K562 (cell line): ENCODE data around the gene RHEBL1. TPM values are rescaled to one million over a fixed set of nuclear protein-coding genes. Genes with fewer than 3 reads are reported as not detected.

ENCODE experiments used
- FOXJ2 ChIP-seq: fragments of 200-800 bp; sonication (Bioruptor generic); IDR thresholded peaks from 2 replicates; pipeline ENCODE4 v1.6.1; 2016; ENCODE audit warnings: missing genetic modification characterization, missing compliant biosample characterization
- FOXO4 ChIP-seq: fragments of 450-650 bp; formaldehyde crosslinking; IDR thresholded peaks from 2 replicates; pipeline ENCODE4 v1.4.0; 2020; ENCODE audit warnings: mild to moderate bottlenecking, moderate library complexity
- KAT2B ChIP-seq: IDR thresholded peaks from one replicate; pipeline ENCODE4 v1.6.1; 2012; ENCODE audit warnings: low read depth, mild to moderate bottlenecking, control low read depth, inconsistent platforms, low read length, moderate library complexity
- MBD2 ChIP-seq: sonication (generic); IDR thresholded peaks from 2 replicates; pipeline ENCODE4 v1.6.1; 2016; ENCODE audit warnings: low read depth, borderline replicate concordance
- NCOR1 ChIP-seq: fragments of 450-650 bp; IDR thresholded peaks from 2 replicates; pipeline ENCODE4 v1.6.1; 2016; ENCODE audit warnings: mild to moderate bottlenecking, moderate library complexity
- PBX2 ChIP-seq, 2 experiments: IDR thresholded peaks in 1 of 2; conservative IDR thresholded peaks in 1 of 2; 2 replicates each; pipeline ENCODE4 v1.6.1; 2016; ENCODE audit warnings: low read depth in 2 of 2, mild to moderate bottlenecking in 1 of 2, missing compliant biosample characterization in 1 of 2, missing genetic modification characterization in 1 of 2, moderate library complexity in 1 of 2
- THAP7 ChIP-seq: fragments of 250-450 bp; sonication (Bioruptor Pico); IDR thresholded peaks from 2 replicates; pipeline ENCODE4 v1.5.0; 2021
- ZBTB9 ChIP-seq: fragments of 450-650 bp; formaldehyde crosslinking; IDR thresholded peaks from 2 replicates; pipeline ENCODE4 v1.4.0; 2020; ENCODE audit warnings: mild to moderate bottlenecking, moderate library complexity
- ZC3H11A ChIP-seq: IDR thresholded peaks from 2 replicates; pipeline ENCODE4 v1.6.1; 2012; ENCODE audit warnings: low read depth, low read length, improper control_type of control experiment
- ZNF239 ChIP-seq: fragments of 250-450 bp; sonication (Bioruptor Pico); IDR thresholded peaks from 2 replicates; pipeline ENCODE4 v1.4.0; 2020; ENCODE audit warnings: mild to moderate bottlenecking
- ZNF785 ChIP-seq: fragments of 250-450 bp; sonication (Bioruptor Pico); IDR thresholded peaks from 2 replicates; pipeline ENCODE4 v1.4.0; 2020; ENCODE audit warnings: mild to moderate bottlenecking
- polyA plus RNA-seq, 8 experiments: library from polyadenylated mRNA; depleted of rRNA in 4 of 8; stranded (reverse) in 5 of 8; unstranded in 3 of 8; fragments of >200 nt; fragmentation: Nextera tagmentation in 2 of 8; fragmentation: Illumina TruSeq in 1 of 8; extraction: Ambion mirVana in 2 of 8; extraction: Trizol in 1 of 8; gene quantifications; 2 replicates each; pipeline versions ENCODE4 v1.2.1 to v1.2.3, GENCODE V29; 2011 to 2014; ENCODE audit warnings: inconsistent platforms in 1 of 8, missing spikeins in 1 of 8
- total RNA-seq, 7 experiments: library from RNA; depleted of rRNA in 6 of 7; stranded (reverse); fragments of >200 nt in 6 of 7; fragmentation: Illumina TruSeq in 2 of 7; extraction: Trizol in 2 of 7; gene quantifications; 2 replicates each; pipeline versions ENCODE4 v1.2.1 to v1.2.3, GENCODE V29; 2011 to 2021; ENCODE audit warnings: low replicate concordance in 1 of 7
- TF ChIP-seq, protein P1 (sequence below): fragments of 450-650 bp; IDR thresholded peaks from one replicate; pipeline ENCODE4 v1.6.1; 2018; ENCODE audit warnings: mild to moderate bottlenecking, moderate library complexity; ENCODE audit not compliant: partially characterized antibody
- TF ChIP-seq, protein P2 (sequence below): fragments of 200-800 bp; sonication (Bioruptor generic); IDR thresholded peaks from 2 replicates; pipeline ENCODE4 v1.6.1; 2017; ENCODE audit warnings: missing genetic modification characterization, missing compliant biosample characterization
- TF ChIP-seq, protein P3 (sequence below): fragments of 450-650 bp; IDR thresholded peaks from 2 replicates; pipeline ENCODE4 v1.6.1; 2016; ENCODE audit warnings: borderline replicate concordance

RHEBL1 gene
- total and polyA plus RNA-seq, 9 of the 15 experiments (the other 6 are each of a cell fraction or from before 2014, with no cell fraction given) = 4.3 to 36.1 (median 8.2) TPM

DNA sequence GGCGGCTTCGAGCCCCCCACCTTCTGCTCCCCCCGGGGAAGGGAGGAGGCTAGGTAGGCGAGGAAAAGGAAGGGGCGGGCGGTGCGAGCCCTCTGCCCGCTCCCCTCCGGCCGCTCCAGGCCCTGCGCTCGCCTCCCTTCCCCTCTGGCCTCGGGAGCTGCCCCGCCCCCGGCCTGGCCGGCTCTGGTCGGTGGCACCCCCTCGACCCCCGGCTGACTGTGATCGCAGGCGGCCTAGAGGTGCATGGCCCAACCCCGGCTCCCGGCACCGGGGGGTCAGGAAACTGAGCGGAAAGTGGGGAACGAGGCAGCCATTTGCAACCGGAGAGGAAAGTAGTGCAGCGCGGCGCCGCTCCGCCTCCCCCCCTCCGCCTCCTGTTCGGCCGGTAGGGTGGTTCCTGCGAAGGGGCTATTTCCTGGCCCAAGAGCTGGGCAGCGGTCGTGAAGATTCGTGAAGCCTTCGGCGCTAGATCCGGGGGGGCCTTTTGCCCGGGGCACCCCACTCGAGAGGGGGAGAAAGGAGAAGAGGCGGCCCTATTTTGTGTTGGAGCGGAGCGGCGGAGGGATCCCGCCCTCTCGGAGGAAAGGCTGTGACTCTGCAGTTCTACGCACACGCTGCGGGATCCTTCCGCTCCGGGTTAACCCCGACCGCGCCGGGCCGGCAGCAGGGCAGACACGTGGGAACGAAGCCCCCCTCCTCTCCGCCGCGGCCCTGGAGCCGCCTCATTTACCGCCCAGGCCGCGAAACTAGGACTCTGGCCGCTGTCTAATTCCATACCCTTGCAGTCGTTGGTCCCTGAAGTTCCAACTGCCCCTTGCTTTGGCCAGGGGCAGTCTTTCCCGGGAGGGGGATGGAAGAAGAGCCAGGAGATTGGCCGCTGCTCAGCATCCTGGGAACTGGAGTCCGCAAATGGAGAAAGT lies 9.3 kb downstream of the RHEBL1 start, which contains the start of gene KMT2D (continued):
- TF ChIP-seq ZBTB9 (0 out of 2 replicates have a peak, but pooled peaks have one; percentile 23), ZNF239 (CRISPR knock-in tag) (no peak), ZNF785 (CRISPR knock-in tag) (no peak), KAT2B (no peak), PBX2 (CRISPR knock-in tag; IDR thresholded peaks at IDR 0.05; ENCODE audit: low read depth) (no peak), PBX2 (tag; conservative IDR thresholded peaks at IDR 0.05; ENCODE audit: low read depth) (no peak), FOXJ2 (tag) (peak; percentile 76), MBD2 (peak; percentile 81), THAP7 (CRISPR knock-in tag) (no peak), NCOR1 (peak; percentile 71), FOXO4 (CRISPR knock-in tag) (no peak), ZC3H11A (no peak)
- TF ChIP-seq, protein P1, sequence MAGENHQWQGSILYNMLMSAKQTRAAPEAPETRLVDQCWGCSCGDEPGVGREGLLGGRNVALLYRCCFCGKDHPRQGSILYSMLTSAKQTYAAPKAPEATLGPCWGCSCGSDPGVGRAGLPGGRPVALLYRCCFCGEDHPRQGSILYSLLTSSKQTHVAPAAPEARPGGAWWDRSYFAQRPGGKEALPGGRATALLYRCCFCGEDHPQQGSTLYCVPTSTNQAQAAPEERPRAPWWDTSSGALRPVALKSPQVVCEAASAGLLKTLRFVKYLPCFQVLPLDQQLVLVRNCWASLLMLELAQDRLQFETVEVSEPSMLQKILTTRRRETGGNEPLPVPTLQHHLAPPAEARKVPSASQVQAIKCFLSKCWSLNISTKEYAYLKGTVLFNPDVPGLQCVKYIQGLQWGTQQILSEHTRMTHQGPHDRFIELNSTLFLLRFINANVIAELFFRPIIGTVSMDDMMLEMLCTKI = no peak
- TF ChIP-seq, protein P2, sequence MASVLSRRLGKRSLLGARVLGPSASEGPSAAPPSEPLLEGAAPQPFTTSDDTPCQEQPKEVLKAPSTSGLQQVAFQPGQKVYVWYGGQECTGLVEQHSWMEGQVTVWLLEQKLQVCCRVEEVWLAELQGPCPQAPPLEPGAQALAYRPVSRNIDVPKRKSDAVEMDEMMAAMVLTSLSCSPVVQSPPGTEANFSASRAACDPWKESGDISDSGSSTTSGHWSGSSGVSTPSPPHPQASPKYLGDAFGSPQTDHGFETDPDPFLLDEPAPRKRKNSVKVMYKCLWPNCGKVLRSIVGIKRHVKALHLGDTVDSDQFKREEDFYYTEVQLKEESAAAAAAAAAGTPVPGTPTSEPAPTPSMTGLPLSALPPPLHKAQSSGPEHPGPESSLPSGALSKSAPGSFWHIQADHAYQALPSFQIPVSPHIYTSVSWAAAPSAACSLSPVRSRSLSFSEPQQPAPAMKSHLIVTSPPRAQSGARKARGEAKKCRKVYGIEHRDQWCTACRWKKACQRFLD (CRISPR knock-in tag) = peak; percentile 91; the same call in 1 of the 2 replicates
- TF ChIP-seq, protein P3, sequence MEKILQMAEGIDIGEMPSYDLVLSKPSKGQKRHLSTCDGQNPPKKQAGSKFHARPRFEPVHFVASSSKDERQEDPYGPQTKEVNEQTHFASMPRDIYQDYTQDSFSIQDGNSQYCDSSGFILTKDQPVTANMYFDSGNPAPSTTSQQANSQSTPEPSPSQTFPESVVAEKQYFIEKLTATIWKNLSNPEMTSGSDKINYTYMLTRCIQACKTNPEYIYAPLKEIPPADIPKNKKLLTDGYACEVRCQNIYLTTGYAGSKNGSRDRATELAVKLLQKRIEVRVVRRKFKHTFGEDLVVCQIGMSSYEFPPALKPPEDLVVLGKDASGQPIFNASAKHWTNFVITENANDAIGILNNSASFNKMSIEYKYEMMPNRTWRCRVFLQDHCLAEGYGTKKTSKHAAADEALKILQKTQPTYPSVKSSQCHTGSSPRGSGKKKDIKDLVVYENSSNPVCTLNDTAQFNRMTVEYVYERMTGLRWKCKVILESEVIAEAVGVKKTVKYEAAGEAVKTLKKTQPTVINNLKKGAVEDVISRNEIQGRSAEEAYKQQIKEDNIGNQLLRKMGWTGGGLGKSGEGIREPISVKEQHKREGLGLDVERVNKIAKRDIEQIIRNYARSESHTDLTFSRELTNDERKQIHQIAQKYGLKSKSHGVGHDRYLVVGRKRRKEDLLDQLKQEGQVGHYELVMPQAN = peak; percentile 94
